Muscle layer of duodenum (tissue), 2 donors: ENCODE measurements around the gene RFX4.
"Not testable (repeated sequence)": the region's sequence is repeated elsewhere in the genome, so short reads cannot be mapped to it uniquely, and the experiment has no call there.

Source experiments
- H3K27ac ChIP-seq: one replicate; pipeline ENCODE4 v1.7.0; 2013; ENCODE audit warnings: mild to moderate bottlenecking, low read length
- H3K27me3 ChIP-seq: one replicate; pipeline ENCODE4 v1.7.0; 2013; ENCODE audit warnings: low read depth, mild to moderate bottlenecking, control low read depth, low read length
- H3K36me3 ChIP-seq, 2 donors: one replicate each; pipeline ENCODE4 v1.7.0; 2013; ENCODE audit warnings: low read length in 2 of 2, control low read depth in 1 of 2, mild to moderate bottlenecking in 1 of 2; ENCODE audit not compliant: insufficient read depth in 2 of 2, control insufficient read depth in 1 of 2
- H3K4me1 ChIP-seq, 2 donors: one replicate each; pipeline ENCODE4 v1.7.0; 2013; ENCODE audit warnings: low read length in 2 of 2, mild to moderate bottlenecking in 2 of 2, control low read depth in 1 of 2, moderate library complexity in 1 of 2; ENCODE audit not compliant: insufficient read depth in 2 of 2, control insufficient read depth in 1 of 2
- H3K4me3 ChIP-seq, 2 donors: one replicate each; pipeline ENCODE4 v1.7.0; 2013; ENCODE audit warnings: low read length in 2 of 2, low read depth in 1 of 2, mild to moderate bottlenecking in 1 of 2
- H3K9me3 ChIP-seq, 2 donors: one replicate each; pipeline ENCODE4 v1.7.0; 2013; ENCODE audit warnings: low read length in 2 of 2, control low read depth in 1 of 2, mild to moderate bottlenecking in 1 of 2; ENCODE audit not compliant: control insufficient read depth in 1 of 2
- donor health status: healthy.

Gene RFX4

GRCh38 chr12:106680280-106680679, 97.5 kb downstream of the RFX4 start:
- Histone ChIP-seq H3K9me3 (no peaks in the 10 kb centered on the region), H3K36me3 (no peaks in the 10 kb centered on the region), H3K4me3 (no peak overlapping the region), H3K4me1 (no peaks in the 10 kb centered on the region), H3K27ac (no peak overlapping the region), H3K27me3 (no peaks in the 10 kb centered on the region)

- Histone ChIP-seq H3K27me3 (no peaks in the 10 kb centered on the region), H3K9me3 (no peaks in the 10 kb centered on the region), H3K27ac (no peak overlapping the region), H3K4me1 (no peaks in the 10 kb centered on the region), H3K36me3 (no peaks in the 10 kb centered on the region), H3K4me3 (no peak overlapping the region)
Measured at GRCh38 chr12:106681210-106681609, 98.4 kb downstream of the RFX4 start.

GRCh38 chr12:106682594-106683234, 99.9 kb downstream of the RFX4 start:
- Histone ChIP-seq H3K9me3 (no peaks in the 10 kb centered on the region), H3K4me3 (no peak overlapping the region), H3K27me3 (no peaks in the 10 kb centered on the region), H3K27ac (no peak overlapping the region), H3K4me1 (no peaks in the 10 kb centered on the region), H3K36me3 (no peaks in the 10 kb centered on the region)

GRCh38 chr12:106684497-106684896, 101.7 kb downstream of the RFX4 start:
- Histone ChIP-seq H3K9me3 (no peaks in the 10 kb centered on the region), H3K27me3 (no peaks in the 10 kb centered on the region), H3K4me3 (no peak overlapping the region), H3K36me3 (no peaks in the 10 kb centered on the region), H3K4me1 (no peaks in the 10 kb centered on the region), H3K27ac (no peak overlapping the region)

- H3K4me1 ChIP-seq, result no peaks in the 10 kb centered on the region
- H3K36me3 ChIP-seq, result no peaks in the 10 kb centered on the region
- H3K4me3 ChIP-seq, result no peak overlapping the region
- no peaks in the 10 kb centered on the region for H3K9me3 ChIP-seq
- no peaks in the 10 kb centered on the region for H3K27me3 ChIP-seq
- H3K27ac ChIP-seq, result no peak overlapping the region
Measured at GRCh38 chr12:106685381-106685780, 102.6 kb downstream of the RFX4 start.

- Histone ChIP-seq H3K27ac (no peak overlapping the region), H3K9me3 (no peaks in the 10 kb centered on the region), H3K4me1 (no peaks in the 10 kb centered on the region), H3K36me3 (no peaks in the 10 kb centered on the region), H3K27me3 (no peaks in the 10 kb centered on the region), H3K4me3 (no peak overlapping the region)
Measured at GRCh38 chr12:106687672-106688071, 104.9 kb downstream of the RFX4 start.

GRCh38 chr12:106690569-106691305, 107.9 kb downstream of the RFX4 start:
- H3K4me1 ChIP-seq, result no peaks in the 10 kb centered on the region
- H3K27ac ChIP-seq, result no peak overlapping the region
- H3K27me3 ChIP-seq, result no peaks in the 10 kb centered on the region
- no peak overlapping the region for H3K4me3 ChIP-seq
- no peaks in the 10 kb centered on the region for H3K36me3 ChIP-seq
- no peaks in the 10 kb centered on the region for H3K9me3 ChIP-seq

- H3K27ac ChIP-seq, H3K36me3 ChIP-seq, H3K4me3 ChIP-seq, H3K27me3 ChIP-seq, H3K4me1 ChIP-seq, H3K9me3 ChIP-seq: not testable (repeated sequence)
Measured at GRCh38 chr12:106692033-106692432, 109.2 kb downstream of the RFX4 start.

GRCh38 chr12:106692896-106693820, 110.4 kb downstream of the RFX4 start:
- Histone ChIP-seq H3K27me3 (no peaks in the 10 kb centered on the region), H3K9me3 (no peaks in the 10 kb centered on the region), H3K36me3 (no peaks in the 10 kb centered on the region), H3K4me3 (no peak overlapping the region), H3K4me1 (no peaks in the 10 kb centered on the region), H3K27ac (no peak overlapping the region)

- H3K27ac ChIP-seq, result no peak overlapping the region
- H3K9me3 ChIP-seq, result no peaks in the 10 kb centered on the region
- H3K27me3 ChIP-seq, result no peaks in the 10 kb centered on the region
- no peaks in the 10 kb centered on the region for H3K36me3 ChIP-seq
- no peaks in the 10 kb centered on the region for H3K4me1 ChIP-seq
- no peak overlapping the region for H3K4me3 ChIP-seq
Measured at GRCh38 chr12:106696071-106696470, 113.3 kb downstream of the RFX4 start.

- no peaks in the 10 kb centered on the region for H3K36me3 ChIP-seq
- no peaks in the 10 kb centered on the region for H3K27me3 ChIP-seq
- H3K4me3 ChIP-seq, result no peak overlapping the region
- H3K9me3 ChIP-seq, result no peaks in the 10 kb centered on the region
- no peak overlapping the region for H3K27ac ChIP-seq
- H3K4me1 ChIP-seq, result no peaks in the 10 kb centered on the region
Measured at GRCh38 chr12:106696681-106697417, 114.0 kb downstream of the RFX4 start.
